Fibroblast of upper back skin (primary cell): ENCODE data around the gene TRAF3IP1.
"Not testable (repeated sequence)": the region's sequence is repeated elsewhere in the genome, so short reads cannot be mapped to it uniquely, and the experiment has no call there.

Source experiments
- DNase-seq: peaks from one replicate; pipeline ENCODE4 v3.0.0-alpha.2; 2013

Gene TRAF3IP1

DNA sequence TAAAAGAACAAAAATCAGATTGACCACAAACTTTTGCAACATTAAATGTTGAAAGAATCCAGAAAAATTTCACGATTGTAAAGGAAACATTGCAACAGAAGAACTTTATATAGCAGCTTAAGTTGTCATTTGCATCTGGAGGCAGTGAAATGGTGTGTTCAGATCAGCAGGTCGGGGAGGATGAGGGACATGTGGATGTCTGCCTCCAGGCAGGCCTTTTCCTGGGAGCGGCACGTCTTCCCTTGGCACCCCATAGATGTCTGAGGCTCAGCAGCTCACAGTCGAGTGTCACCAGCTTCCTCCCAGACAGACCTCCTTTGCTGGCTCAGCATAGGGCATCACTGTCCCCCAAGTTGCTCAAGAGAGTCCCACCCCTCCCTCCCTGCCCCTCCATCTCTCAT lies 62.1 kb downstream of the TRAF3IP1 start:
- DNase-seq: no peak

GRCh38 chr2:238383135-238383534 lies 62.8 kb downstream of the TRAF3IP1 start:
- DNase-seq: no peak

DNA sequence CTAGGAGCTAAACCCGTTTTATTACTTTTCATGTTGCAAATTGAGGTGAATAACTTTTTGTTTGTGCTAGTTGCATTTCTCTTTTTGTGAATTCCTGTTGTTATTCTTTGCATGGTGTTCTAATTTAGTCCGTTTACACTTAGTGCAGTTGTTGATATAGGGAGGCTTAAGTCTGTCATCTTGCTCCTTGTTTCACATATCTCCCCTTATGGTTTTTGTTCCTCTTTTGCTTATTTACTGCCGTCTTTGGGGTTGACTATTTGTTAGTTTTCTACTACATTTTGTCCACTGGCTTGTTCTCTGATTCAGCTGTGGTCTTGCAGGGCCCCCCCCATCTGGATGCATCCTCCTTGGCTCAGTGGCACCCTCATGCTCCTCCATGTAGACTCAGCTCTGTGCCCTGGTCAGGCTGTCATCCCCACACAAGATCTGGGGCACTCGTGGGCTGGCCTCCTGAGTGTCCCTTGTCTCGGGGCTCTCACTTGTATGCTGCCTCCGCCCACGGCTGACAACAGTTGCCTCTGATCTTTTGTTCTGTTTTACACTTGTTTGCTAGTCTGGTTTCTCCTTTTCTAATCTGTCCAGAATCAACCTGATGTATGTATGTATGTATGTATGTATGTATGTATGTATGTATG lies 63.5 kb downstream of the TRAF3IP1 start:
- DNase-seq: no peak

- DNase-seq: no peak
These were observed 67.0 kb downstream of the TRAF3IP1 start for GRCh38 chr2:238387332-238387731.

- no peak for DNase-seq
These were observed 68.5 kb downstream of the TRAF3IP1 start for GRCh38 chr2:238388794-238389193.

DNA sequence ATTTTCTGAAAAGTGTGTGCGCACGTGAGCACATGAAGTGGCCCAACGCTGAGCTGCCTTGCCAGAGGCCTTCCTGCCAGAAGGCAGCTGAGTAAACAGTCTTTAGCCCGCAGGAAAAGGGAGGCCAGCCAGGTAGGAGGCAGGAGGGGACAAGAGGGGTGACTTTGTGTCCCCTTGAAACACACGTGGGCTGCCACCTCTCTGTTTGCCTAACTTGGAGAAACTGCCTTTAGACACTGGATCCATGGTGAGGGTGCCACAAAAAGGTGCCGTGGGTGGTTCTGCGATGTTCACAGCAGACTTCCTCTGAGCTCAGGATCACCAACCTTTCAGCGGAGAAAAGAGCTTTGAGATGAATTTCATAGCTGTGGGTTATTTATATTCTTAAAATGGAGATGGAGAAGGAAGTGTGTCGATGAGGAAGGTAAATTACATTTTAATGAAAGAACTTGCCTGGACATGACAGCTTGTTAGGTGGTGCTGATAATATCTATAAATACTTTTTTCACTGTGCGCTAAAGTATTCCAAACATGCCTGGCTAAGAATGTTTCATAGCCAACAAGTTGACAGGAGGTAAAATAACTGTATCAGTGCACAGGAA lies 69.8 kb downstream of the TRAF3IP1 start:
- DNase-seq: peak; percentile 21

- DNase-seq: no peak
These were observed 70.8 kb downstream of the TRAF3IP1 start for GRCh38 chr2:238391042-238391689.

DNA sequence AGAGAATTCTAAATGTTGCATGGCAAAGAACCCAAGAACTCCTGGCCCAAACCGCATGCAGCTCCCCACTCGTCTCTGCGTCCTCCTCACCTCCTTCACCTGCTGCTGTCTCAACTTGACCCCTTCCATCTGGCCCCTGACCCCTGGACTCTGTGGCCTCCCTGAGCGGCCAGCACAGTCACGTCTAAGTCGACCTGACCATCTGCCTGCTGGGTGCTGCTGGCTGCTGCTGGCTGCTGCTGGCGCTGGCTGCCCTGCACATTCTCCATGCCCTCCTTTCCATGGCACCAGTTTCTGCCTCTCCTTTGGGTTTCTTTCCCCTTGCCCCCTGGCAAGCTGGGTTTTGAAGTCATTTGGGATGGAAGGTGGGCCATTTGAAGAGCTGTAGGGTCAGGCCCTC lies 76.3 kb downstream of the TRAF3IP1 start:
- DNase-seq: no peak

GRCh38 chr2:238397356-238397755 lies 77.0 kb downstream of the TRAF3IP1 start:
- DNase-seq: no peak

DNA sequence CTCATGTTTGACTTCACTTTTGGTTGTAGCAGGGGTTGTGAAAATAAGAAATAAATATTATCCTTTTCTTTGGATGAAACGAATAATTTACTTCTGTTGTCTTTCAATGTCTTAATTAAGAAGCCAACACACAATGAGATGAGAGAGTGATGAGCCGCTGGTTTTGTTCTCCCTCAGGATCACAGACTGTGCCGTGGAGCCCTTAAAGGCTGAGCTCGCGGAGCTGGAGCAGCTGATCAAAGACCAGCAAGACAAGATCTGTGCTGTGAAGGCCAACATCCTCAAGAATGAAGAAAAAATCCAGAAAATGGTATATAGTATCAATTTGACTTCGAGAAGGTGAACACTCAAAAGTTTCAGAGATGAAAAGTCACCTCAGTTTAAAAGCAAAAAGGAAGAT lies 78.3 kb downstream of the TRAF3IP1 start:
- no peak for DNase-seq

DNA sequence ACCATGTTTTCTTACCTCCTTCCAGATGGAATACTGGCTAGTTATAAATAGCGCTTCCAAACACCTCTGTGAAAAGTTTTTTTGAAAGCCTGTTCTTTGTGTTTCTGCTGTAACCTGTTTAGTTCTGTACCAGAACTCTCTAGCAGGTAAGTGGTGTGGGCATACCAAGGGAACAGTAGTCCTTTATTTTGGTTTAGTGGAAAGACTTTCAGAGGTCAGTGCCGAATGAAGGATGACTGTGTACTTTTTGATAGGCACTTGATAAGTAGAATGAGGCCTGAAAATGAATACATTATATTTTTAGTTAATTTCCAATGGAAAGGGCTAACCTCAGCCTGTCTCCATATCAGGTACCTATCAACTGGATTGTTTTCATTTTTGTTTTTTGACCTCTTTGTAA lies 78.8 kb downstream of the TRAF3IP1 start:
- no peak for DNase-seq

GRCh38 chr2:238401551-238401950 lies 81.2 kb downstream of the TRAF3IP1 start:
- DNase-seq: no peak

- no peak for DNase-seq
These were observed 83.5 kb downstream of the TRAF3IP1 start for GRCh38 chr2:238403632-238404405.

GRCh38 chr2:238404406-238405216 lies 84.3 kb downstream of the TRAF3IP1 start:
- no peak for DNase-seq

DNA sequence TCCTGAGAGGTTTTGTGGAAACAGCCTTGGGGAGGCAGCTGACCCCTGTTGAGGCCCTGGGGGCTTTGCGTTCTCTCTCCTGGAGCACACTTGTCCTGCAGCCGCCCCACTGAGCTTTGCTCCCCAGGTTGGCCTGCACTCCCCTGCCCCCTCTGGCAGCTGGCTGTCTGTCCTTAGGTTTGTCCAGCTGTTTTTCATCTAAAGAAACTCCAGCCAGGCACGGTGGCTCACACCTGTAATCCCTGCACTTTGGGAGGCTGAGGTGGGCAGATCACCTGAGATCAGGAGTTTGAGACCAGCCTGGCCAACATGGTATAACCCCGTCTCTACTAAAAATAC lies 84.9 kb downstream of the TRAF3IP1 start:
- not testable (repeated sequence) for DNase-seq

- DNase-seq: no peak
These were observed 86.1 kb downstream of the TRAF3IP1 start for GRCh38 chr2:238406221-238406997.

- no peak for DNase-seq
These were observed 86.6 kb downstream of the TRAF3IP1 start for GRCh38 chr2:238406998-238407285.

GRCh38 chr2:238407566-238407965 lies 87.2 kb downstream of the TRAF3IP1 start:
- DNase-seq: no peak

GRCh38 chr2:238408615-238409340 lies 88.5 kb downstream of the TRAF3IP1 start:
- no peak for DNase-seq

GRCh38 chr2:238409341-238410199 lies 89.3 kb downstream of the TRAF3IP1 start:
- no peak for DNase-seq
